Neural cell (in vitro differentiated cells): ENCODE data around the gene PTPRT.

ENCODE experiments used
- EP300 ChIP-seq: fragments of 450-650 bp; conservative IDR thresholded peaks from 2 replicates; pipeline ENCODE4 v1.6.1; 2014; ENCODE audit warnings: antibody characterized with exemption, mild to moderate bottlenecking, moderate library complexity; ENCODE audit not compliant: poor library complexity, severe bottlenecking
- EZH2 ChIP-seq: fragments of 200-600, 300-800 bp; shearing (Covaris generic), sonication (generic); IDR thresholded peaks from 2 replicates; pipeline ENCODE4 v1.6.1; 2014; ENCODE audit warnings: antibody characterized with exemption, low read length, borderline replicate concordance, mild to moderate bottlenecking; ENCODE audit not compliant: insufficient read depth, poor library complexity, severe bottlenecking
- MXI1 ChIP-seq: fragments of 450-650 bp; conservative IDR thresholded peaks from 2 replicates; pipeline ENCODE4 v1.6.1; 2014; ENCODE audit warnings: antibody characterized with exemption, mild to moderate bottlenecking; ENCODE audit not compliant: poor library complexity, severe bottlenecking
- POLR2AphosphoS5 ChIP-seq: IDR thresholded peaks from 2 replicates; pipeline ENCODE4 v1.6.1; 2012
- RAD21 ChIP-seq: fragments of 450-650 bp; conservative IDR thresholded peaks from 2 replicates; pipeline ENCODE4 v1.6.1; 2014; ENCODE audit warnings: antibody characterized with exemption, mild to moderate bottlenecking, moderate library complexity
- TAF1 ChIP-seq: IDR thresholded peaks from 2 replicates; pipeline ENCODE4 v1.6.1; 2012; ENCODE audit warnings: low read depth
- TF ChIP-seq, protein P1 (sequence below): fragments of 450-650 bp; IDR thresholded peaks from 2 replicates; pipeline ENCODE4 v1.5.1; 2014; ENCODE audit warnings: antibody characterized with exemption, mild to moderate bottlenecking, moderate library complexity; ENCODE audit not compliant: poor library complexity, severe bottlenecking
- TF ChIP-seq, protein P2 (sequence below): IDR thresholded peaks from 2 replicates; pipeline ENCODE4 v1.6.1; 2012; ENCODE audit warnings: borderline replicate concordance

DNA sequence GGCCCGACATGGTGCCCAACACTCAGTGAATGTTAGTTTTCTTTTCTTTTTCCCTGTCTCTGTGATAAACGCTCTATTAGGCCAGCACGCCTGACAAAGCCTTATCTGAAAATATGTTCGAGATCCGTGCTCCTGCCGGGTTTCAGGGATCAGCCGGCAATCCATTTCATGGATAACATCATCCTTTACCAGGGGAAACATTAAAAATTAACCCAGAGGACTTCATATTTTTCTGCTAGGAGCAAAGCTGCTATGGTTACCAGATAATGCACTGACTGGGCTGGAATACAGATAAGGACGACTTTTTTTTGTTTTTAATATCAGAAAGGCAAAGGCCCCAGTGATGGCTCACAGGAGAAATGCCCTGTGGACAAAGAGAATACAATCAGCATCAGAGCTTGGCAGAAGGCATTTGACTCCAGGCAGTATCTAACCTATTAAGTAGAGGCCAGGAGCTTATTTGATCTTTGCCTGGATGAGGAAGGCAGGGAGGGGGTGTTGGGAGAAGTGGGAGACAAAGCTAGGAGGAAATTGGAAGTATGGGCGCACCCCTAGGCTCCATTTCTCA, 1089.5 kb downstream of the PTPRT start:
- no peak for TF ChIP-seq EZH2
- TF ChIP-seq, protein P1, sequence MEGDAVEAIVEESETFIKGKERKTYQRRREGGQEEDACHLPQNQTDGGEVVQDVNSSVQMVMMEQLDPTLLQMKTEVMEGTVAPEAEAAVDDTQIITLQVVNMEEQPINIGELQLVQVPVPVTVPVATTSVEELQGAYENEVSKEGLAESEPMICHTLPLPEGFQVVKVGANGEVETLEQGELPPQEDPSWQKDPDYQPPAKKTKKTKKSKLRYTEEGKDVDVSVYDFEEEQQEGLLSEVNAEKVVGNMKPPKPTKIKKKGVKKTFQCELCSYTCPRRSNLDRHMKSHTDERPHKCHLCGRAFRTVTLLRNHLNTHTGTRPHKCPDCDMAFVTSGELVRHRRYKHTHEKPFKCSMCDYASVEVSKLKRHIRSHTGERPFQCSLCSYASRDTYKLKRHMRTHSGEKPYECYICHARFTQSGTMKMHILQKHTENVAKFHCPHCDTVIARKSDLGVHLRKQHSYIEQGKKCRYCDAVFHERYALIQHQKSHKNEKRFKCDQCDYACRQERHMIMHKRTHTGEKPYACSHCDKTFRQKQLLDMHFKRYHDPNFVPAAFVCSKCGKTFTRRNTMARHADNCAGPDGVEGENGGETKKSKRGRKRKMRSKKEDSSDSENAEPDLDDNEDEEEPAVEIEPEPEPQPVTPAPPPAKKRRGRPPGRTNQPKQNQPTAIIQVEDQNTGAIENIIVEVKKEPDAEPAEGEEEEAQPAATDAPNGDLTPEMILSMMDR: no peak
- TF ChIP-seq TAF1: no peak
- no peak for TF ChIP-seq EP300
- no peak for TF ChIP-seq RAD21
- no peak for TF ChIP-seq MXI1
- no peak for TF ChIP-seq POLR2AphosphoS5
- TF ChIP-seq, protein P2, sequence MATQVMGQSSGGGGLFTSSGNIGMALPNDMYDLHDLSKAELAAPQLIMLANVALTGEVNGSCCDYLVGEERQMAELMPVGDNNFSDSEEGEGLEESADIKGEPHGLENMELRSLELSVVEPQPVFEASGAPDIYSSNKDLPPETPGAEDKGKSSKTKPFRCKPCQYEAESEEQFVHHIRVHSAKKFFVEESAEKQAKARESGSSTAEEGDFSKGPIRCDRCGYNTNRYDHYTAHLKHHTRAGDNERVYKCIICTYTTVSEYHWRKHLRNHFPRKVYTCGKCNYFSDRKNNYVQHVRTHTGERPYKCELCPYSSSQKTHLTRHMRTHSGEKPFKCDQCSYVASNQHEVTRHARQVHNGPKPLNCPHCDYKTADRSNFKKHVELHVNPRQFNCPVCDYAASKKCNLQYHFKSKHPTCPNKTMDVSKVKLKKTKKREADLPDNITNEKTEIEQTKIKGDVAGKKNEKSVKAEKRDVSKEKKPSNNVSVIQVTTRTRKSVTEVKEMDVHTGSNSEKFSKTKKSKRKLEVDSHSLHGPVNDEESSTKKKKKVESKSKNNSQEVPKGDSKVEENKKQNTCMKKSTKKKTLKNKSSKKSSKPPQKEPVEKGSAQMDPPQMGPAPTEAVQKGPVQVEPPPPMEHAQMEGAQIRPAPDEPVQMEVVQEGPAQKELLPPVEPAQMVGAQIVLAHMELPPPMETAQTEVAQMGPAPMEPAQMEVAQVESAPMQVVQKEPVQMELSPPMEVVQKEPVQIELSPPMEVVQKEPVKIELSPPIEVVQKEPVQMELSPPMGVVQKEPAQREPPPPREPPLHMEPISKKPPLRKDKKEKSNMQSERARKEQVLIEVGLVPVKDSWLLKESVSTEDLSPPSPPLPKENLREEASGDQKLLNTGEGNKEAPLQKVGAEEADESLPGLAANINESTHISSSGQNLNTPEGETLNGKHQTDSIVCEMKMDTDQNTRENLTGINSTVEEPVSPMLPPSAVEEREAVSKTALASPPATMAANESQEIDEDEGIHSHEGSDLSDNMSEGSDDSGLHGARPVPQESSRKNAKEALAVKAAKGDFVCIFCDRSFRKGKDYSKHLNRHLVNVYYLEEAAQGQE: no peak
